Sigmoid colon (tissue), 4 donors: ENCODE data around the gene TIMM13.
"Not testable (repeated sequence)": the region's sequence is repeated elsewhere in the genome, so short reads cannot be mapped to it uniquely, and the experiment has no call there.

Experiments
- POLR2A ChIP-seq, 2 donors: fragments of 450-650 bp; IDR thresholded peaks; one replicate each; pipeline ENCODE4 v1.6.1; 2016; ENCODE audit warnings: antibody characterized with exemption in 2 of 2, mild to moderate bottlenecking in 2 of 2, moderate library complexity in 2 of 2
- POLR2AphosphoS5 ChIP-seq, 4 donors: sonication (generic); formaldehyde crosslinking; IDR thresholded peaks; one replicate each; pipeline ENCODE4 v1.6.1; 2017; ENCODE audit warnings: antibody characterized with exemption in 4 of 4
- TF ChIP-seq, protein P1 (sequence below), 4 experiments: fragments of 450-650 bp in 3 of 4; fragments of 200-600 bp in 1 of 4; IDR thresholded peaks; one replicate each; pipeline ENCODE4 v1.5.1; 2016 to 2019; ENCODE audit warnings: antibody characterized with exemption in 4 of 4, mild to moderate bottlenecking in 3 of 4, moderate library complexity in 2 of 4

DNA sequence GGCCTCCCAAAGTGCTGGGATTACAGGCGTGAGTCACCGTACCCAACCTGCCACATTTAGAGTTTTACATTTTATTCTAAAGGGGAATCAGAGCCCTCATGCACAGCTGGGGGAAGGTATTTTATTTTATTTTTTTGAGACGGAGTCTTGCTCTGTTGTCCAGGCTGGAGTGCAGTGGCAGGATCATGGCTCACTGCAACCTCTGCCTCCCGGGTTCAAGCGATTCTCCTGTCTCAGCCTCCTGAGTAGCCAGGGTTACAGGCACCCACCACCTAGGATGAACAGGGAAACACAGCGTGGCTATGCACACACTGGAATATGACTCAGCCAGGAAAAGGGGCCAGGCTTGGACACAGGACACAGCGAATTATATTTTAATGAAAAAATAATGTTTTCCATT, 30.2 kb downstream of the TIMM13 start:
- TF ChIP-seq POLR2A, POLR2AphosphoS5 (IDR thresholded peaks at IDR 0.05): not testable (repeated sequence)
- TF ChIP-seq, protein P1, sequence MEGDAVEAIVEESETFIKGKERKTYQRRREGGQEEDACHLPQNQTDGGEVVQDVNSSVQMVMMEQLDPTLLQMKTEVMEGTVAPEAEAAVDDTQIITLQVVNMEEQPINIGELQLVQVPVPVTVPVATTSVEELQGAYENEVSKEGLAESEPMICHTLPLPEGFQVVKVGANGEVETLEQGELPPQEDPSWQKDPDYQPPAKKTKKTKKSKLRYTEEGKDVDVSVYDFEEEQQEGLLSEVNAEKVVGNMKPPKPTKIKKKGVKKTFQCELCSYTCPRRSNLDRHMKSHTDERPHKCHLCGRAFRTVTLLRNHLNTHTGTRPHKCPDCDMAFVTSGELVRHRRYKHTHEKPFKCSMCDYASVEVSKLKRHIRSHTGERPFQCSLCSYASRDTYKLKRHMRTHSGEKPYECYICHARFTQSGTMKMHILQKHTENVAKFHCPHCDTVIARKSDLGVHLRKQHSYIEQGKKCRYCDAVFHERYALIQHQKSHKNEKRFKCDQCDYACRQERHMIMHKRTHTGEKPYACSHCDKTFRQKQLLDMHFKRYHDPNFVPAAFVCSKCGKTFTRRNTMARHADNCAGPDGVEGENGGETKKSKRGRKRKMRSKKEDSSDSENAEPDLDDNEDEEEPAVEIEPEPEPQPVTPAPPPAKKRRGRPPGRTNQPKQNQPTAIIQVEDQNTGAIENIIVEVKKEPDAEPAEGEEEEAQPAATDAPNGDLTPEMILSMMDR (IDR thresholded peaks at IDR 0.05): not testable (repeated sequence)
